Panc1 (cell line): Measurements from ENCODE around the gene CREBL2. TPM values are rescaled to one million over a fixed set of nuclear protein-coding genes. Genes with fewer than 3 reads are reported as not detected.

ENCODE experiments used
- ATAC-seq: fragments of 200-7000 bp; cut with Tn5 transposase; 2 replicates; pipeline ENCODE4 v1.9.1; 2020; ENCODE audit warnings: mild to moderate bottlenecking, moderate library complexity
- BruUV-seq: library from RNA; stranded (reverse); fragments of 400-500 nt; replicated peaks from 2 replicates; lab custom pipeline; 2021; lab: Mats Ljungman, UMichigan
- CTCF ChIA-PET: fragments of 300-600 bp; sonication (Branson Sonifier 250); formaldehyde crosslinking; loops from one replicate; lab custom pipeline; 2022; ENCODE audit warnings: antibody characterized with exemption; lab: Charles Lee
- POLR2A ChIA-PET: fragments of 300-600 bp; sonication (Branson Sonifier 250); formaldehyde crosslinking; loops from one replicate; lab custom pipeline; 2022; ENCODE audit warnings: antibody characterized with exemption; lab: Charles Lee
- DNase-seq: peaks from one replicate; pipeline ENCODE4 v3.0.0-alpha.2; 2010; ENCODE audit warnings: low read depth, low spot score
- H3K27ac ChIP-seq: 2 replicates; pipeline ENCODE4 v1.5.1; 2011; ENCODE audit warnings: mild to moderate bottlenecking, low read length, inconsistent platforms
- H3K27me3 ChIP-seq: fragments of 200-500 bp; sonication (Bioruptor generic); 2 replicates; pipeline ENCODE4 v1.6.0; 2014; ENCODE audit warnings: low read length, inconsistent platforms; ENCODE audit not compliant: control insufficient read depth, insufficient read depth
- H3K36me3 ChIP-seq: fragments of 200-500 bp; sonication (Bioruptor generic); 2 replicates; pipeline ENCODE4 v1.5.1; 2014; ENCODE audit warnings: inconsistent platforms, mild to moderate bottlenecking, low read length, moderate library complexity; ENCODE audit not compliant: control insufficient read depth, insufficient read depth
- H3K4me1 ChIP-seq: 2 replicates; pipeline ENCODE4 v1.5.1; 2011; ENCODE audit warnings: inconsistent platforms, mild to moderate bottlenecking, low read length, moderate library complexity; ENCODE audit not compliant: control insufficient read depth, insufficient read depth
- H3K4me3 ChIP-seq, 2 experiments: 2 replicates each; pipeline ENCODE4 v1.5.1; 2011 to 2012; ENCODE audit warnings: low read depth in 2 of 2, low read length in 2 of 2, mild to moderate bottlenecking in 2 of 2, inconsistent platforms in 1 of 2, moderate library complexity in 1 of 2
- H3K9me3 ChIP-seq: fragments of 200-500 bp; sonication (Bioruptor generic); 2 replicates; pipeline ENCODE4 v1.5.1; 2014; ENCODE audit warnings: low read depth, mild to moderate bottlenecking, inconsistent platforms, low read length, moderate library complexity; ENCODE audit not compliant: control insufficient read depth, insufficient read depth
- POLR2AphosphoS5 ChIP-seq: IDR thresholded peaks from 2 replicates; pipeline ENCODE4 v1.6.1; 2012; ENCODE audit warnings: mild to moderate bottlenecking, low read depth, low read length, moderate library complexity
- REST ChIP-seq, 2 experiments: IDR thresholded peaks; 2 replicates each; pipeline ENCODE4 v1.6.1; 2011 to 2012; ENCODE audit warnings: low read depth in 2 of 2, control low read depth in 1 of 2, low read length in 1 of 2, mild to moderate bottlenecking in 1 of 2, moderate library complexity in 1 of 2; ENCODE audit not compliant: insufficient read depth in 1 of 2
- SIN3A ChIP-seq: IDR thresholded peaks from 2 replicates; pipeline ENCODE4 v1.6.1; 2012; ENCODE audit warnings: low read depth, mild to moderate bottlenecking, low read length, moderate library complexity, borderline replicate concordance; ENCODE audit not compliant: insufficient read depth
- TCF7L2 ChIP-seq: IDR thresholded peaks from 2 replicates; pipeline ENCODE4 v1.6.1; 2011; ENCODE audit warnings: mild to moderate bottlenecking, low read depth, low read length, inconsistent platforms
- in situ Hi-C: cut with HindIII; loops from 2 replicates; pipeline ENCODE4 v1.10.0; 2016; ENCODE audit warnings: low sequenced_read_pairs, low pct_unique_long_range_greater_than_20kb
- intact Hi-C: fragments of 100-400 bp; cut with micrococcal nuclease; formaldehyde crosslinking; loops from one replicate; pipeline ENCODE4 v1.10.0; 2022; ENCODE audit not compliant: unreplicated experiment
- total RNA-seq: library from RNA; stranded (reverse); gene quantifications from one replicate; pipeline ENCODE4 v1.2.1, GENCODE V29; 2021; ENCODE audit not compliant: unreplicated experiment
- TF ChIP-seq, protein P1 (sequence below): fragments of 450-650 bp; IDR thresholded peaks from 2 replicates; pipeline ENCODE4 v1.5.1; 2017; ENCODE audit warnings: mild to moderate bottlenecking

CREBL2 gene
- total RNA-seq, 1 experiment from 2014 or later: 13.6 TPM

DNA sequence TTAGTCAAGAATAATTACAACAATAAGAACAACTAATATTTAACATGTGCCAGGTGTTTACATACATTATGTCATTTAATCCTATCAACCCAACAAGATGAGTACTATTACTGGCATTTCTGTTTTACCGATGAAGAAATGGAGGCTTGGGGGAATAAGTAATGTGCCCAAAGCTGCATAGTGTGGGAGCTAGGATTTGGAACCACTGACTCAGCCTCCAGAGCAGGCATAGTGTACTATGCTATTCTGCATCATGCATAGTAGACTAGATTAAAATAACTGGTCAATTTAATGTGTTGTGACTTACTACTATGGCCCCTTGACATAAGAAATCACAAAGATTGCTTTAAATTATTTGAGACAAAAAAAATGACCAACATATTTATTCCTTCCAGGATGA lies 74.8 kb downstream of the CREBL2 start:
- Histone ChIP-seq H3K27ac (no peak overlapping the region), H3K4me3 (no peak overlapping the region), H3K9me3 (no peaks in the 10 kb centered on the region), H3K4me1 (no peaks in the 10 kb centered on the region), H3K27me3 (no peaks in the 10 kb centered on the region), H3K36me3 (no peaks in the 10 kb centered on the region)
- ChIA-PET POLR2A (no interaction called here), CTCF (no interaction called here)
- BruUV-seq: no TSS peak
- TF ChIP-seq POLR2AphosphoS5: no peak
- TF ChIP-seq REST (IDR thresholded peaks at IDR 0.05; ENCODE audit: insufficient read depth in 1 of 2, low read depth in 2 of 2, low read length in 1 of 2): no peak
- TF ChIP-seq SIN3A: no peak
- TF ChIP-seq, protein P1, sequence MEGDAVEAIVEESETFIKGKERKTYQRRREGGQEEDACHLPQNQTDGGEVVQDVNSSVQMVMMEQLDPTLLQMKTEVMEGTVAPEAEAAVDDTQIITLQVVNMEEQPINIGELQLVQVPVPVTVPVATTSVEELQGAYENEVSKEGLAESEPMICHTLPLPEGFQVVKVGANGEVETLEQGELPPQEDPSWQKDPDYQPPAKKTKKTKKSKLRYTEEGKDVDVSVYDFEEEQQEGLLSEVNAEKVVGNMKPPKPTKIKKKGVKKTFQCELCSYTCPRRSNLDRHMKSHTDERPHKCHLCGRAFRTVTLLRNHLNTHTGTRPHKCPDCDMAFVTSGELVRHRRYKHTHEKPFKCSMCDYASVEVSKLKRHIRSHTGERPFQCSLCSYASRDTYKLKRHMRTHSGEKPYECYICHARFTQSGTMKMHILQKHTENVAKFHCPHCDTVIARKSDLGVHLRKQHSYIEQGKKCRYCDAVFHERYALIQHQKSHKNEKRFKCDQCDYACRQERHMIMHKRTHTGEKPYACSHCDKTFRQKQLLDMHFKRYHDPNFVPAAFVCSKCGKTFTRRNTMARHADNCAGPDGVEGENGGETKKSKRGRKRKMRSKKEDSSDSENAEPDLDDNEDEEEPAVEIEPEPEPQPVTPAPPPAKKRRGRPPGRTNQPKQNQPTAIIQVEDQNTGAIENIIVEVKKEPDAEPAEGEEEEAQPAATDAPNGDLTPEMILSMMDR: no peak
- no peak for TF ChIP-seq TCF7L2
- intact Hi-C loops: no loop called here
- ATAC-seq: no peak
- DNase-seq: no peak
- in situ Hi-C loops: no loop called here

- no TSS peak for BruUV-seq
- CTCF ChIA-PET: no interaction called here
Observed at GRCh38 chr12:12686925-12687324, 75.2 kb downstream of the CREBL2 start.

More at GRCh38 chr12:12686925-12687324, 75.2 kb downstream of the CREBL2 start:
- no peak for ATAC-seq
- H3K9me3 ChIP-seq: no peaks in the 10 kb centered on the region
- H3K27me3 ChIP-seq: no peaks in the 10 kb centered on the region
- POLR2A ChIA-PET: interaction anchor here (0.6 kb wide), 1 partner anchor 81 kb away, joined by 12 read pairs; no protein-coding TSS in a partner anchor
- no peaks in the 10 kb centered on the region for H3K4me1 ChIP-seq
- no peaks in the 10 kb centered on the region for H3K36me3 ChIP-seq
- H3K4me3 ChIP-seq: no peak overlapping the region
- TF ChIP-seq, protein P1: no peak
- no peak for TF ChIP-seq TCF7L2
- no peak for TF ChIP-seq POLR2AphosphoS5
- no peak for TF ChIP-seq SIN3A
- TF ChIP-seq REST (IDR thresholded peaks at IDR 0.05; ENCODE audit: insufficient read depth in 1 of 2, low read depth in 2 of 2, low read length in 1 of 2): no peak
- in situ Hi-C loops: no loop called here
- DNase-seq: no peak
- no peak overlapping the region for H3K27ac ChIP-seq
- intact Hi-C loops: no loop called here
